GM10266 (cell line): ENCODE measurements around the gene KCNJ16.

Experiments used
- DNase-seq: peaks from one replicate; pipeline ENCODE4 v3.0.0; 2012; ENCODE audit errors: extremely low spot score
- CTCF ChIP-seq: IDR thresholded peaks from 2 replicates; pipeline ENCODE4 v1.5.1; 2012; ENCODE audit warnings: mild to moderate bottlenecking, low read depth; ENCODE audit not compliant: control insufficient read depth, insufficient read depth; ENCODE audit errors: missing control alignments

The KCNJ16 gene

GRCh38 chr17:70074956-70075355 lies at the start of gene KCNJ16:
Gene KCNJ16 (plus strand): TSS chr17:70075225. CDS start chr17:70132088, 56,863 bp downstream.
- TF ChIP-seq CTCF: no peak
- DNase-seq: no peak

- DNase-seq: no peak
- TF ChIP-seq CTCF: no peak
Observed at GRCh38 chr17:70028397-70028796, 46.6 kb upstream of the KCNJ16 start.

GRCh38 chr17:70028978-70029767 lies 45.9 kb upstream of the KCNJ16 start:
- no peak for TF ChIP-seq CTCF
- no peak for DNase-seq

GRCh38 chr17:70030371-70030770 lies 44.7 kb upstream of the KCNJ16 start:
- DNase-seq: no peak
- no peak for TF ChIP-seq CTCF

GRCh38 chr17:70031341-70031740 lies 43.7 kb upstream of the KCNJ16 start:
- no peak for DNase-seq
- TF ChIP-seq CTCF: no peak

GRCh38 chr17:70033165-70033564 lies 41.9 kb upstream of the KCNJ16 start:
- no peak for TF ChIP-seq CTCF
- no peak for DNase-seq

GRCh38 chr17:70034158-70034557 lies 40.9 kb upstream of the KCNJ16 start:
- DNase-seq: no peak
- no peak for TF ChIP-seq CTCF
